ENCODE data around the gene DBT.

The DBT gene

GRCh38 chr1:100292711-100293110 lies 43.1 kb upstream of the DBT start:
- no peak overlapping the region for H3K23ac ChIP-seq (ENCODE audit: low read length)
- no peak overlapping the region for H2BK12ac ChIP-seq (ENCODE audit: low read length)
- no peak overlapping the region for H2BK5ac ChIP-seq (ENCODE audit: low read depth, low read length, poor library complexity)
- peaks cover 13 to 16% of the 10 kb centered on the region in 2 experiments for H3K36me3 ChIP-seq (ENCODE audit: control insufficient read depth in 1 of 2, insufficient read depth in 2 of 2, low read length in 2 of 2)
- H3K4me3 ChIP-seq (ENCODE audit: low read depth, low read length) = no peak overlapping the region
- H3K18ac ChIP-seq (ENCODE audit: low read length) = no peak overlapping the region
- DNase-seq = no peak
- no CpG with 5 or more reads among the region's 1 CpG for WGBS (ENCODE audit: extremely low coverage, insufficient coverage, insufficient read length)
- H3K27ac ChIP-seq (ENCODE audit: low read depth, low read length) = no peak overlapping the region
- no peak overlapping the region for H4K12ac ChIP-seq (ENCODE audit: low read depth, low read length)
- H3K79me2 ChIP-seq (ENCODE audit: control insufficient read depth, insufficient read depth, low read length, poor library complexity) = no peaks in the 10 kb centered on the region
- no peak overlapping the region for H3K9ac ChIP-seq (ENCODE audit: low read length)
- no peaks in the 10 kb centered on the region for H3K27me3 ChIP-seq (ENCODE audit: insufficient read depth, low read length)
- H3K4me1 ChIP-seq (ENCODE audit: control insufficient read depth in 1 of 2, insufficient read depth in 2 of 2, low read length in 2 of 2) = no peaks in the 10 kb centered on the region
- no peak overlapping the region for H4K8ac ChIP-seq (ENCODE audit: low read depth, low read length)
- H3K9me3 ChIP-seq (ENCODE audit: insufficient read depth, low read depth, low read length) = no peaks in the 10 kb centered on the region
- no peak overlapping the region for H3K4ac ChIP-seq (ENCODE audit: low read depth, low read length)
- H3K4me2 ChIP-seq (ENCODE audit: low read length) = no peak overlapping the region
- no peaks in the 10 kb centered on the region for H3K79me1 ChIP-seq (ENCODE audit: low read length)
- no peak overlapping the region for H2BK120ac ChIP-seq (ENCODE audit: insufficient read depth, low read length, poor library complexity)
- no peak overlapping the region for H3K14ac ChIP-seq (ENCODE audit: low read length)
- no peak overlapping the region for H2AK5ac ChIP-seq (ENCODE audit: low read length)
- H4K91ac ChIP-seq (ENCODE audit: low read depth, low read length) = no peak overlapping the region
- no peak overlapping the region for H2AFZ ChIP-seq (ENCODE audit: insufficient read depth, low read length, poor library complexity)

GRCh38 chr1:100290291-100290690 lies 40.7 kb upstream of the DBT start:
- H3K79me2 ChIP-seq (ENCODE audit: control insufficient read depth, insufficient read depth, low read length, poor library complexity) = no peaks in the 10 kb centered on the region
- H3K4me2 ChIP-seq (ENCODE audit: low read length) = no peak overlapping the region
- peak in 1 of 2 donors; percentile 8 for DNase-seq
- H3K9ac ChIP-seq (ENCODE audit: low read length) = no peak overlapping the region
- no peak overlapping the region for H2BK120ac ChIP-seq (ENCODE audit: insufficient read depth, low read length, poor library complexity)
- no peak overlapping the region for H4K12ac ChIP-seq (ENCODE audit: low read depth, low read length)
- H3K14ac ChIP-seq (ENCODE audit: low read length) = no peak overlapping the region
- H2BK5ac ChIP-seq (ENCODE audit: low read depth, low read length, poor library complexity) = no peak overlapping the region
- no peak overlapping the region for H4K91ac ChIP-seq (ENCODE audit: low read depth, low read length)
- H3K9me3 ChIP-seq (ENCODE audit: insufficient read depth, low read depth, low read length) = no peaks in the 10 kb centered on the region
- no peaks in the 10 kb centered on the region for H3K4me1 ChIP-seq (ENCODE audit: control insufficient read depth in 1 of 2, insufficient read depth in 2 of 2, low read length in 2 of 2)
- H3K18ac ChIP-seq (ENCODE audit: low read length) = no peak overlapping the region
- no peak overlapping the region for H3K4ac ChIP-seq (ENCODE audit: low read depth, low read length)
- no peak overlapping the region for H2AK5ac ChIP-seq (ENCODE audit: low read length)
- no peak overlapping the region for H2AFZ ChIP-seq (ENCODE audit: insufficient read depth, low read length, poor library complexity)
- H3K27me3 ChIP-seq (ENCODE audit: insufficient read depth, low read length) = no peaks in the 10 kb centered on the region
- no peak overlapping the region for H3K4me3 ChIP-seq (ENCODE audit: low read depth, low read length)
- no peak overlapping the region for H3K27ac ChIP-seq (ENCODE audit: low read depth, low read length)
- H2BK12ac ChIP-seq (ENCODE audit: low read length) = no peak overlapping the region
- WGBS (ENCODE audit: extremely low coverage, insufficient coverage, insufficient read length) = no CpG with 5 or more reads among the region's 2 CpGs
- no peaks in the 10 kb centered on the region for H3K79me1 ChIP-seq (ENCODE audit: low read length)
- no peak overlapping the region for H3K23ac ChIP-seq (ENCODE audit: low read length)
- no peak overlapping the region for H4K8ac ChIP-seq (ENCODE audit: low read depth, low read length)
- peaks cover 21 to 22% of the 10 kb centered on the region in 2 experiments for H3K36me3 ChIP-seq (ENCODE audit: control insufficient read depth in 1 of 2, insufficient read depth in 2 of 2, low read length in 2 of 2)

GRCh38 chr1:100287162-100287561 lies 37.5 kb upstream of the DBT start:
- Histone ChIP-seq H3K18ac (ENCODE audit: low read length) (no peak overlapping the region), H2BK5ac (ENCODE audit: low read depth, low read length, poor library complexity) (no peak overlapping the region), H4K91ac (ENCODE audit: low read depth, low read length) (no peak overlapping the region), H4K12ac (ENCODE audit: low read depth, low read length) (no peak overlapping the region), H3K4me2 (ENCODE audit: low read length) (no peak overlapping the region), H3K9ac (ENCODE audit: low read length) (no peak overlapping the region), H3K4me1 (ENCODE audit: control insufficient read depth in 1 of 2, insufficient read depth in 2 of 2, low read length in 2 of 2) (no peaks in the 10 kb centered on the region), H3K27me3 (ENCODE audit: insufficient read depth, low read length) (no peaks in the 10 kb centered on the region), H2AK5ac (ENCODE audit: low read length) (no peak overlapping the region), H3K79me1 (ENCODE audit: low read length) (no peaks in the 10 kb centered on the region), H3K9me3 (ENCODE audit: insufficient read depth, low read depth, low read length) (no peaks in the 10 kb centered on the region), H3K4me3 (ENCODE audit: low read depth, low read length) (no peak overlapping the region), H2BK12ac (ENCODE audit: low read length) (no peak overlapping the region), H3K27ac (ENCODE audit: low read depth, low read length) (no peak overlapping the region), H3K79me2 (ENCODE audit: control insufficient read depth, insufficient read depth, low read length, poor library complexity) (no peaks in the 10 kb centered on the region), H3K14ac (ENCODE audit: low read length) (no peak overlapping the region), H3K4ac (ENCODE audit: low read depth, low read length) (no peak overlapping the region), H3K23ac (ENCODE audit: low read length) (no peak overlapping the region), H4K8ac (ENCODE audit: low read depth, low read length) (no peak overlapping the region), H2AFZ (ENCODE audit: insufficient read depth, low read length, poor library complexity) (no peak overlapping the region), H2BK120ac (ENCODE audit: insufficient read depth, low read length, poor library complexity) (no peak overlapping the region), H3K36me3 (ENCODE audit: control insufficient read depth in 1 of 2, insufficient read depth in 2 of 2, low read length in 2 of 2) (peaks cover 31 to 32% of the 10 kb centered on the region in 2 experiments)
- no CpG with 5 or more reads among the region's 3 CpGs for WGBS (ENCODE audit: extremely low coverage, insufficient coverage, insufficient read length)
- no peak for DNase-seq

GRCh38 chr1:100284591-100284990 lies 35.0 kb upstream of the DBT start:
- H3K18ac ChIP-seq (ENCODE audit: low read length) = no peak overlapping the region
- no CpG with 5 or more reads among the region's 5 CpGs for WGBS (ENCODE audit: extremely low coverage, insufficient coverage, insufficient read length)
- H3K23ac ChIP-seq (ENCODE audit: low read length) = no peak overlapping the region
- no peak overlapping the region for H4K12ac ChIP-seq (ENCODE audit: low read depth, low read length)
- no peak overlapping the region for H3K27ac ChIP-seq (ENCODE audit: low read depth, low read length)
- H3K79me2 ChIP-seq (ENCODE audit: control insufficient read depth, insufficient read depth, low read length, poor library complexity) = no peaks in the 10 kb centered on the region
- H2AK5ac ChIP-seq (ENCODE audit: low read length) = no peak overlapping the region
- peak; percentile 74 to 87 for DNase-seq
- no peak overlapping the region for H3K4me2 ChIP-seq (ENCODE audit: low read length)
- H3K14ac ChIP-seq (ENCODE audit: low read length) = no peak overlapping the region
- H2BK12ac ChIP-seq (ENCODE audit: low read length) = no peak overlapping the region
- H3K36me3 ChIP-seq (ENCODE audit: control insufficient read depth in 1 of 2, insufficient read depth in 2 of 2, low read length in 2 of 2) = peaks cover 31 to 35% of the 10 kb centered on the region in 2 experiments
- H2BK120ac ChIP-seq (ENCODE audit: insufficient read depth, low read length, poor library complexity) = no peak overlapping the region
- no peak overlapping the region for H2BK5ac ChIP-seq (ENCODE audit: low read depth, low read length, poor library complexity)
- no peak overlapping the region for H2AFZ ChIP-seq (ENCODE audit: insufficient read depth, low read length, poor library complexity)
- H4K8ac ChIP-seq (ENCODE audit: low read depth, low read length) = no peak overlapping the region
- H3K9ac ChIP-seq (ENCODE audit: low read length) = no peak overlapping the region
- no peaks in the 10 kb centered on the region for H3K27me3 ChIP-seq (ENCODE audit: insufficient read depth, low read length)
- H3K9me3 ChIP-seq (ENCODE audit: insufficient read depth, low read depth, low read length) = no peaks in the 10 kb centered on the region
- no peak overlapping the region for H3K4ac ChIP-seq (ENCODE audit: low read depth, low read length)
- H3K79me1 ChIP-seq (ENCODE audit: low read length) = no peaks in the 10 kb centered on the region
- no peak overlapping the region for H4K91ac ChIP-seq (ENCODE audit: low read depth, low read length)
- H3K4me1 ChIP-seq (ENCODE audit: control insufficient read depth in 1 of 2, insufficient read depth in 2 of 2, low read length in 2 of 2) = no peaks in the 10 kb centered on the region
- no peak overlapping the region for H3K4me3 ChIP-seq (ENCODE audit: low read depth, low read length)
